HUES64 (cell line): ENCODE measurements around the gene DENND11.

Experiments used
- H3K27ac ChIP-seq: 2 replicates; pipeline ENCODE4 v1.7.0; 2013; ENCODE audit warnings: low read depth, low read length, inconsistent platforms
- H3K27me3 ChIP-seq: 2 replicates; pipeline ENCODE4 v1.6.1; 2013; ENCODE audit warnings: mild to moderate bottlenecking, low read length; ENCODE audit not compliant: insufficient read depth
- H3K36me3 ChIP-seq: 2 replicates; pipeline ENCODE4 v1.6.1; 2013; ENCODE audit warnings: mild to moderate bottlenecking, low read length; ENCODE audit not compliant: insufficient read depth
- H3K4me1 ChIP-seq: 2 replicates; pipeline ENCODE4 v1.6.1; 2013; ENCODE audit warnings: mild to moderate bottlenecking, low read length, moderate library complexity; ENCODE audit not compliant: insufficient read depth
- H3K4me3 ChIP-seq: 2 replicates; pipeline ENCODE4 v1.5.1; 2013; ENCODE audit warnings: mild to moderate bottlenecking, low read length, moderate library complexity
- H3K9ac ChIP-seq: 2 replicates; pipeline ENCODE4 v1.6.1; 2013; ENCODE audit warnings: mild to moderate bottlenecking, low read depth, low read length
- H3K9me3 ChIP-seq: 2 replicates; pipeline ENCODE4 v1.6.1; 2013; ENCODE audit warnings: low read depth, low read length; ENCODE audit not compliant: insufficient read depth
- WGBS: fragments of 150-250, 120-280 bp; methylation state at CpG from one replicate; pipeline ENCODE4 v1.1.7; 2013; ENCODE audit warnings: missing lambda C conversion rate; 5-methylcytosine and 5-hydroxymethylcytosine counted together

Gene DENND11

DNA sequence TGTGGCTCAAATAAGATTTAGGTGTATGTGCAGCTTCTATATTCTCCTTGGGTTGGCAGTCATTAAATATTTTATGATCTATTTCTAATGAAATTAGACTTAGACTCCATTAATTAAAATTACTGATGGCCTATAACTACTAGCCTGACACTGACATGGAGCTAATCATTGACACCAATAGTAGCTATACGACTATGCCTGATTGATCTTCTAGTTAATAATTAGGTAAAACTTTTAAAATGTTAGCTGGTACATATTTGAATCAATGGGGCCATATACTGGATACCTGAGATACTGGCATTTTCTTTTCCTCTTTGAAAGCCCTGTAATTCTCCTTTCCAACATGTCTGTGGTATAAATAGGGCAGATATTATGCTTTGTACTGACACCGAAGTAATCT is 20.6 kb upstream of the DENND11 start:
- Histone ChIP-seq H3K4me3 (no peak overlapping the region), H3K9ac (no peak overlapping the region), H3K27me3 (no peaks in the 10 kb centered on the region), H3K27ac (no peak overlapping the region), H3K9me3 (no peaks in the 10 kb centered on the region), H3K36me3 (no peaks in the 10 kb centered on the region), H3K4me1 (no peaks in the 10 kb centered on the region; the same call in 1 of the 2 replicates)
- 100% methylated on average over 2 of the region's 2 CpGs for WGBS

GRCh38 chr7:141717450-141717849 is 15.5 kb upstream of the DENND11 start:
- no peak overlapping the region for H3K27ac ChIP-seq
- H3K27me3 ChIP-seq: no peaks in the 10 kb centered on the region
- H3K4me3 ChIP-seq: no peak overlapping the region
- no peak overlapping the region for H3K9ac ChIP-seq
- WGBS: 100% methylated on average over 1 of the region's 1 CpG
- peaks cover 10% of the 10 kb centered on the region for H3K4me1 ChIP-seq
- no peaks in the 10 kb centered on the region for H3K9me3 ChIP-seq
- H3K36me3 ChIP-seq: no peaks in the 10 kb centered on the region

GRCh38 chr7:141715794-141716689 is 14.1 kb upstream of the DENND11 start:
- no peaks in the 10 kb centered on the region for H3K27me3 ChIP-seq
- 61% methylated on average over 5 of the region's 6 CpGs for WGBS
- peaks cover 17% of the 10 kb centered on the region for H3K4me1 ChIP-seq
- H3K4me3 ChIP-seq: peak overlapping the region; percentile 21; the same call in 1 of the 2 replicates
- H3K27ac ChIP-seq: no peak overlapping the region
- no peaks in the 10 kb centered on the region for H3K9me3 ChIP-seq
- no peaks in the 10 kb centered on the region for H3K36me3 ChIP-seq
- H3K9ac ChIP-seq: no peak overlapping the region

DNA sequence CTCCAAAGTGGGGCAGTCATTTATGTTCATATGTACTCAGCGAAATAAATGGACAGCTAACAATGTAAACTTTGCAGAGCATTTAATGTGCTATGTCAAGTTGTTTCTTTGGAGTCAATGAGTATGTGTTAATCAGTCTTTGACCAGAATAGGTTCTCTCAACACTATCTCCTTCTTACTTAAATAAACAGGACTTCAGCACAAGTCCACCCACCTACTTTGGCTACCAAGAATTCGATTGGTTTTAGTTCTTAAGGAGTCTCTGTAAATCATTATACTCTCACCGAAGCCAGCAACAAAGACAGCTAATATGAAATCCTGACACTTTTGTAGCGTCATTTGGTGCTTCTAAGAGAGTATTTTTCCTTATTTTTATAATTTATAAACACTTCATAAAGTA is 13.1 kb upstream of the DENND11 start:
- peaks cover 19% of the 10 kb centered on the region for H3K4me1 ChIP-seq
- H3K27ac ChIP-seq: no peak overlapping the region
- H3K9me3 ChIP-seq: no peaks in the 10 kb centered on the region
- no peaks in the 10 kb centered on the region for H3K27me3 ChIP-seq
- H3K36me3 ChIP-seq: no peaks in the 10 kb centered on the region
- 66% methylated on average over 3 of the region's 4 CpGs for WGBS
- H3K9ac ChIP-seq: no peak overlapping the region
- no peak overlapping the region for H3K4me3 ChIP-seq

DNA sequence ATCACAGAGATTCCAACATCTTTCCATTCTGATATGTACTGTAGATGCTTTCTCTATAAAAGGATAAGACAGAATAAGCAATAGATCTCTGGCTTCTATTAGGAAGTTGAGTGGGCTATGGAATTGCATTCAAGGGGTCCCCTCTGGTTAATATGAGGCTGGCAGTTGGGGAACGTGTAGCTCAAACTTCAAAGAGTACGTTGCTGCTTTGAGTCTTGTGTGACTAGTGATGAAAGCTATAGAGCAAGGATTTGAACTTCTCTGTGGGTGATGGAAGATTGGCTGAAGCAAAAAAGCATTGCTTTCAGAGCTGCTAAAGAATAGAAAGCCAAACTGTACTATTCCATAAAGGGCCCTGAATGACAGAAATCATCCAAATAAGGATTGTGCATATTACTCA is 12.6 kb upstream of the DENND11 start:
- no peak overlapping the region for H3K4me3 ChIP-seq
- H3K27me3 ChIP-seq: no peaks in the 10 kb centered on the region
- no peak overlapping the region for H3K9ac ChIP-seq
- H3K9me3 ChIP-seq: no peaks in the 10 kb centered on the region
- WGBS: 85% methylated on average over 2 of the region's 2 CpGs
- H3K36me3 ChIP-seq: no peaks in the 10 kb centered on the region
- peaks cover 19% of the 10 kb centered on the region for H3K4me1 ChIP-seq
- H3K27ac ChIP-seq: no peak overlapping the region

- H3K4me1 ChIP-seq: peaks cover 19% of the 10 kb centered on the region
- no peaks in the 10 kb centered on the region for H3K27me3 ChIP-seq
- no peaks in the 10 kb centered on the region for H3K36me3 ChIP-seq
- no peak overlapping the region for H3K4me3 ChIP-seq
- no peak overlapping the region for H3K27ac ChIP-seq
- H3K9ac ChIP-seq: no peak overlapping the region
- WGBS: 69% methylated on average over 1 of the region's 1 CpG
- H3K9me3 ChIP-seq: no peaks in the 10 kb centered on the region
Measured at GRCh38 chr7:141713890-141714289, 11.9 kb upstream of the DENND11 start.

- 93% methylated on average over 4 of the region's 5 CpGs for WGBS
- Histone ChIP-seq H3K4me1 (peaks cover 19% of the 10 kb centered on the region), H3K9ac (no peak overlapping the region), H3K36me3 (no peaks in the 10 kb centered on the region), H3K9me3 (no peaks in the 10 kb centered on the region), H3K27me3 (no peaks in the 10 kb centered on the region), H3K27ac (no peak overlapping the region), H3K4me3 (no peak overlapping the region)
Measured at GRCh38 chr7:141712603-141713255, 10.8 kb upstream of the DENND11 start.

- H3K27me3 ChIP-seq: no peaks in the 10 kb centered on the region
- H3K9me3 ChIP-seq: no peaks in the 10 kb centered on the region
- no peak overlapping the region for H3K27ac ChIP-seq
- 0 out of 2 replicates have a peak, but pooled peaks cover 15% of the 10 kb centered on the region for H3K4me1 ChIP-seq
- H3K9ac ChIP-seq: no peak overlapping the region
- 74% methylated on average over 1 of the region's 1 CpG for WGBS
- H3K36me3 ChIP-seq: no peaks in the 10 kb centered on the region
- no peak overlapping the region for H3K4me3 ChIP-seq
Measured at GRCh38 chr7:141710301-141710700, 8.3 kb upstream of the DENND11 start.

DNA sequence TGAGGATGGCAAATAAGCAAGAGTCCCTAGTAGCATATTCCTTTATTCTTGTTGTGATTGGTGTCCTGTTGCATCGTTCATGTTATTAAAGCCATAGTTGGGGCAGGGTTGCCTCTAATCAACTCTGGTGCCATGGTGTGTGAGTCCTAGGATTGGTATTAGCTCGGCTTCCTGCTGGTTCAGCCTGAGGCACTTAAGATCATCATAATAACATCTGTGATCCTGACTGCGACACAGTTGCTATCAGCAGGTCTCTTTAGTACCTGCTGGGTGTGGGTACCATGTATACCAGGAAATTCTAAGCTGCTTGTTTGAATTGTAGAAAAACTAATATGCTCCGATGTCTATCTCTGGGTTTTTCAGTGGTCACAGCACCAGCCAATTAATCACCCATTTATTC is 7.8 kb upstream of the DENND11 start:
- Histone ChIP-seq H3K36me3 (no peaks in the 10 kb centered on the region), H3K4me3 (no peak overlapping the region), H3K27ac (no peak overlapping the region), H3K27me3 (no peaks in the 10 kb centered on the region), H3K9me3 (no peaks in the 10 kb centered on the region), H3K9ac (no peak overlapping the region), H3K4me1 (0 out of 2 replicates have a peak, but pooled peaks cover 15% of the 10 kb centered on the region)
- WGBS: 88% methylated on average over 3 of the region's 4 CpGs

- Histone ChIP-seq H3K4me3 (no peak overlapping the region), H3K4me1 (peaks cover 19% of the 10 kb centered on the region), H3K27me3 (0 out of 2 replicates have a peak, but pooled peaks cover under 1% of the 10 kb centered on the region), H3K9ac (no peak overlapping the region), H3K27ac (no peak overlapping the region), H3K9me3 (no peaks in the 10 kb centered on the region), H3K36me3 (no peaks in the 10 kb centered on the region)
- 89% methylated on average over 2 of the region's 2 CpGs for WGBS
Measured at GRCh38 chr7:141709318-141709717, 7.4 kb upstream of the DENND11 start.

DNA sequence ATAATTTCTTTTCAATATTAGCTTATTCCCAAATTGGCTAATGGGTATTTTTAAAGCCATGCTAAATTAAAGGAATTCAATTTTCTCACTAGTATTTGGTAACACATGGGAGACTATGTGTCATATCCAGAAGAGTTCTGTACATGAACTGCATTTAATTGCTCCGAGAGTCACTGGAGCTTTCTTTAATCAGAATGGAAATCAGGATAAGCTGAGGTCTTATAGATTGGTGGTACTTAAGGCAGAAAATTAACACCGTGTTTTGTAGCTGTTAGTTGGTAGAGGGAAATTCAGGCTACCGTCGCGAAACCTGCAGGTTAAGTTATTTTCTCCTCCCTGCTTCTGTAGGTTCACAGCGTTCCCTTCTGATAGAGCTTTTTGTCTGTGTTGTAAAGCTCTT is 6.4 kb upstream of the DENND11 start, which contains the start of gene WEE2:
TSS of gene WEE2 (plus strand) at position 3 of the 400 bp plus-strand sequence. CDS start 406 bp downstream, outside the sequence.
- Histone ChIP-seq H3K9me3 (no peaks in the 10 kb centered on the region), H3K36me3 (no peaks in the 10 kb centered on the region), H3K4me1 (peaks cover 24% of the 10 kb centered on the region), H3K9ac (no peak within 1 kb of the TSS), H3K4me3 (no peak within 1 kb of the TSS), H3K27ac (no peak within 1 kb of the TSS), H3K27me3 (peaks cover 10% of the 10 kb centered on the region)
- 95% methylated on average over 6 of the region's 6 CpGs for WGBS
